ENCODE measurements around the gene SHANK2.

DNA sequence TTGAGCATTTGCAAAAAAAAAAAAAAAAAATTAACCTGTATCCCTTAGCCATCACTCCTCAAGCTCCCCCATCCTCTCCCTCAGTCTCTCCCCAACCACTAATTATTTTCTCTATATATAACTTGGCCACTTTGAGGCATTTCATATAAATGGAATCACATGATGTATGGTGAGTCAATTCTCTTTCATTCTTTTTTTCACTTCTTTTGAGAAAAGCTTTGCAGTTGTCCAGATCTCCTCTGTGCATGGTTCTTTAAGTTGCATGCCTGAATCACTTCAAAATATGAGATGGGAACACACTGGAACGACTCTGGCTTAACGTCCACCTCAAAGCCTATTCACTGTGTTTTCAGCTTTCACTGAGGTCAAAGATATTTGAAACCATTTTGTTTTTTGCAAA is 40.7 kb downstream of the SHANK2 start:
- TF ChIP-seq, protein P1, sequence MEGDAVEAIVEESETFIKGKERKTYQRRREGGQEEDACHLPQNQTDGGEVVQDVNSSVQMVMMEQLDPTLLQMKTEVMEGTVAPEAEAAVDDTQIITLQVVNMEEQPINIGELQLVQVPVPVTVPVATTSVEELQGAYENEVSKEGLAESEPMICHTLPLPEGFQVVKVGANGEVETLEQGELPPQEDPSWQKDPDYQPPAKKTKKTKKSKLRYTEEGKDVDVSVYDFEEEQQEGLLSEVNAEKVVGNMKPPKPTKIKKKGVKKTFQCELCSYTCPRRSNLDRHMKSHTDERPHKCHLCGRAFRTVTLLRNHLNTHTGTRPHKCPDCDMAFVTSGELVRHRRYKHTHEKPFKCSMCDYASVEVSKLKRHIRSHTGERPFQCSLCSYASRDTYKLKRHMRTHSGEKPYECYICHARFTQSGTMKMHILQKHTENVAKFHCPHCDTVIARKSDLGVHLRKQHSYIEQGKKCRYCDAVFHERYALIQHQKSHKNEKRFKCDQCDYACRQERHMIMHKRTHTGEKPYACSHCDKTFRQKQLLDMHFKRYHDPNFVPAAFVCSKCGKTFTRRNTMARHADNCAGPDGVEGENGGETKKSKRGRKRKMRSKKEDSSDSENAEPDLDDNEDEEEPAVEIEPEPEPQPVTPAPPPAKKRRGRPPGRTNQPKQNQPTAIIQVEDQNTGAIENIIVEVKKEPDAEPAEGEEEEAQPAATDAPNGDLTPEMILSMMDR (IDR thresholded peaks at IDR 0.05), result no peak
- no peak for TF ChIP-seq POLR2A (IDR thresholded peaks at IDR 0.05)

Data from upper lobe of left lung (tissue), 4 donors.